K562 (cell line): Measurements from ENCODE around the gene GDF2. TPM values are rescaled to one million over a fixed set of nuclear protein-coding genes. Genes with fewer than 3 reads are reported as not detected.

ENCODE experiments used
- HIVEP1 ChIP-seq: fragments of 250-450 bp; sonication (Bioruptor Pico); IDR thresholded peaks from 2 replicates; pipeline ENCODE4 v1.4.0; 2020; ENCODE audit warnings: mild to moderate bottlenecking
- MYC ChIP-seq, 2 experiments: fragments of 250-450 bp in 1 of 2; sonication (Bioruptor Pico) in 1 of 2; IDR thresholded peaks; 2 replicates each; pipeline versions ENCODE4 v1.5.1 to v1.6.1; 2012 to 2021; ENCODE audit warnings: low read depth in 2 of 2, borderline replicate concordance in 1 of 2, improper control_type of control experiment in 1 of 2, low read length in 1 of 2, mild to moderate bottlenecking in 1 of 2, moderate library complexity in 1 of 2
- TBP ChIP-seq: optimal IDR thresholded peaks from 2 replicates; pipeline ENCODE3; 2011; ENCODE audit warnings: low read depth, low read length, improper control_type of control experiment
- polyA plus RNA-seq, 8 experiments: library from polyadenylated mRNA; depleted of rRNA in 4 of 8; stranded (reverse) in 5 of 8; unstranded in 3 of 8; fragments of >200 nt; fragmentation: Nextera tagmentation in 2 of 8; fragmentation: Illumina TruSeq in 1 of 8; extraction: Ambion mirVana in 2 of 8; extraction: Trizol in 1 of 8; gene quantifications; 2 replicates each; pipeline versions ENCODE4 v1.2.1 to v1.2.3, GENCODE V29; 2011 to 2014; ENCODE audit warnings: inconsistent platforms in 1 of 8, missing spikeins in 1 of 8
- total RNA-seq, 7 experiments: library from RNA; depleted of rRNA in 6 of 7; stranded (reverse); fragments of >200 nt in 6 of 7; fragmentation: Illumina TruSeq in 2 of 7; extraction: Trizol in 2 of 7; gene quantifications; 2 replicates each; pipeline versions ENCODE4 v1.2.1 to v1.2.3, GENCODE V29; 2011 to 2021; ENCODE audit warnings: low replicate concordance in 1 of 7
- TF ChIP-seq, protein P1 (sequence below), 2 experiments: fragments of 450-650 bp; formaldehyde crosslinking in 1 of 2; IDR thresholded peaks; 2 replicates each; pipeline versions ENCODE4 v1.4.0 to v1.6.1; 2014 to 2020; ENCODE audit warnings: mild to moderate bottlenecking in 2 of 2, borderline replicate concordance in 1 of 2, low read depth in 1 of 2
- TF ChIP-seq, protein P2 (sequence below): sonication (generic); formaldehyde crosslinking; IDR thresholded peaks from 2 replicates; pipeline ENCODE4 v1.8.1; 2023; ENCODE audit warnings: mild to moderate bottlenecking, missing genetic modification reagents
- TF ChIP-seq, protein P3 (sequence below), 2 experiments: IDR thresholded peaks; 2 replicates each; pipeline ENCODE4 v1.6.1; 2011; ENCODE audit warnings: borderline replicate concordance in 1 of 2, control low read depth in 1 of 2, low read depth in 1 of 2, low read length in 1 of 2, mild to moderate bottlenecking in 1 of 2, mixed read lengths in 1 of 2, moderate library complexity in 1 of 2; ENCODE audit not compliant: insufficient read depth in 1 of 2, insufficient read length in 1 of 2, poor library complexity in 1 of 2, severe bottlenecking in 1 of 2; ENCODE audit errors: extremely low read depth in 1 of 2
- TF ChIP-seq, protein P4 (sequence below): fragments of 250-450 bp; sonication (Bioruptor Pico); IDR thresholded peaks from 2 replicates; pipeline ENCODE4 v1.4.0; 2020

The GDF2 gene
- total and polyA plus RNA-seq, 9 of the 15 experiments (the other 6 are each of a cell fraction or from before 2014, with no cell fraction given): 0.08 to 0.58 (median 0.27) TPM; not detected in 2

DNA sequence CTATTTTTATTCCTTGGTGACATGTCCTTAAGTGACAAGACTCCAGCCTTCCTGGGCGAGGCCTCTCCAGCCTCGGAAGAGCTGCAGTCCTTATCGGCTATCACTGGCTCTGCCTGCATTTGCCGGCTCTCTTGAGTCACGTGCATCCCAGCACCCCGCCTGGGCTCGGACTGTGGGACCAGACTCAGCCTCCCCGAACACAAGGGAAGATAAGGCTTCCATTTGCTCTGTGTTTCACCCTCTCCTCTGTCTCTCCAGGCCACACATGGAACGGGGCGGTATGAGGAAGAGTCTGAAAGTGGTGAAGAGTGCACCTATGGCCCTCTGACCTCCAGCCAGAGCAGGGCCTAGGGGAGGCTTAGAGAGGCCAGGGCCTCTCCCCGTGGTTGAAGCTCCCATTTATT, 4.7 kb downstream of the GDF2 start (continued):
- TF ChIP-seq MYC (IDR thresholded peaks at IDR 0.05; ENCODE audit: low read depth, low read length): peak; percentile 65
- no peak for TF ChIP-seq MYC (CRISPR knock-in tag; IDR thresholded peaks at IDR 0.05; ENCODE audit: borderline replicate concordance, low read depth)
- TF ChIP-seq, protein P1, sequence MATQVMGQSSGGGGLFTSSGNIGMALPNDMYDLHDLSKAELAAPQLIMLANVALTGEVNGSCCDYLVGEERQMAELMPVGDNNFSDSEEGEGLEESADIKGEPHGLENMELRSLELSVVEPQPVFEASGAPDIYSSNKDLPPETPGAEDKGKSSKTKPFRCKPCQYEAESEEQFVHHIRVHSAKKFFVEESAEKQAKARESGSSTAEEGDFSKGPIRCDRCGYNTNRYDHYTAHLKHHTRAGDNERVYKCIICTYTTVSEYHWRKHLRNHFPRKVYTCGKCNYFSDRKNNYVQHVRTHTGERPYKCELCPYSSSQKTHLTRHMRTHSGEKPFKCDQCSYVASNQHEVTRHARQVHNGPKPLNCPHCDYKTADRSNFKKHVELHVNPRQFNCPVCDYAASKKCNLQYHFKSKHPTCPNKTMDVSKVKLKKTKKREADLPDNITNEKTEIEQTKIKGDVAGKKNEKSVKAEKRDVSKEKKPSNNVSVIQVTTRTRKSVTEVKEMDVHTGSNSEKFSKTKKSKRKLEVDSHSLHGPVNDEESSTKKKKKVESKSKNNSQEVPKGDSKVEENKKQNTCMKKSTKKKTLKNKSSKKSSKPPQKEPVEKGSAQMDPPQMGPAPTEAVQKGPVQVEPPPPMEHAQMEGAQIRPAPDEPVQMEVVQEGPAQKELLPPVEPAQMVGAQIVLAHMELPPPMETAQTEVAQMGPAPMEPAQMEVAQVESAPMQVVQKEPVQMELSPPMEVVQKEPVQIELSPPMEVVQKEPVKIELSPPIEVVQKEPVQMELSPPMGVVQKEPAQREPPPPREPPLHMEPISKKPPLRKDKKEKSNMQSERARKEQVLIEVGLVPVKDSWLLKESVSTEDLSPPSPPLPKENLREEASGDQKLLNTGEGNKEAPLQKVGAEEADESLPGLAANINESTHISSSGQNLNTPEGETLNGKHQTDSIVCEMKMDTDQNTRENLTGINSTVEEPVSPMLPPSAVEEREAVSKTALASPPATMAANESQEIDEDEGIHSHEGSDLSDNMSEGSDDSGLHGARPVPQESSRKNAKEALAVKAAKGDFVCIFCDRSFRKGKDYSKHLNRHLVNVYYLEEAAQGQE (IDR thresholded peaks at IDR 0.05; ENCODE audit: borderline replicate concordance): peak; percentile 76
- TF ChIP-seq, protein P1 (CRISPR knock-in tag; IDR thresholded peaks at IDR 0.05; ENCODE audit: low read depth): no peak
- TF ChIP-seq HIVEP1 (CRISPR knock-in tag): no peak
- peak; percentile 14 for TF ChIP-seq TBP
- TF ChIP-seq, protein P2, sequence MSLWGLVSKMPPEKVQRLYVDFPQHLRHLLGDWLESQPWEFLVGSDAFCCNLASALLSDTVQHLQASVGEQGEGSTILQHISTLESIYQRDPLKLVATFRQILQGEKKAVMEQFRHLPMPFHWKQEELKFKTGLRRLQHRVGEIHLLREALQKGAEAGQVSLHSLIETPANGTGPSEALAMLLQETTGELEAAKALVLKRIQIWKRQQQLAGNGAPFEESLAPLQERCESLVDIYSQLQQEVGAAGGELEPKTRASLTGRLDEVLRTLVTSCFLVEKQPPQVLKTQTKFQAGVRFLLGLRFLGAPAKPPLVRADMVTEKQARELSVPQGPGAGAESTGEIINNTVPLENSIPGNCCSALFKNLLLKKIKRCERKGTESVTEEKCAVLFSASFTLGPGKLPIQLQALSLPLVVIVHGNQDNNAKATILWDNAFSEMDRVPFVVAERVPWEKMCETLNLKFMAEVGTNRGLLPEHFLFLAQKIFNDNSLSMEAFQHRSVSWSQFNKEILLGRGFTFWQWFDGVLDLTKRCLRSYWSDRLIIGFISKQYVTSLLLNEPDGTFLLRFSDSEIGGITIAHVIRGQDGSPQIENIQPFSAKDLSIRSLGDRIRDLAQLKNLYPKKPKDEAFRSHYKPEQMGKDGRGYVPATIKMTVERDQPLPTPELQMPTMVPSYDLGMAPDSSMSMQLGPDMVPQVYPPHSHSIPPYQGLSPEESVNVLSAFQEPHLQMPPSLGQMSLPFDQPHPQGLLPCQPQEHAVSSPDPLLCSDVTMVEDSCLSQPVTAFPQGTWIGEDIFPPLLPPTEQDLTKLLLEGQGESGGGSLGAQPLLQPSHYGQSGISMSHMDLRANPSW (CRISPR knock-in tag): no peak
- TF ChIP-seq, protein P3, sequence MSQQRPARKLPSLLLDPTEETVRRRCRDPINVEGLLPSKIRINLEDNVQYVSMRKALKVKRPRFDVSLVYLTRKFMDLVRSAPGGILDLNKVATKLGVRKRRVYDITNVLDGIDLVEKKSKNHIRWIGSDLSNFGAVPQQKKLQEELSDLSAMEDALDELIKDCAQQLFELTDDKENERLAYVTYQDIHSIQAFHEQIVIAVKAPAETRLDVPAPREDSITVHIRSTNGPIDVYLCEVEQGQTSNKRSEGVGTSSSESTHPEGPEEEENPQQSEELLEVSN (IDR thresholded peaks at IDR 0.05; ENCODE audit: borderline replicate concordance in 1 of 2, extremely low read depth in 1 of 2, insufficient read depth in 1 of 2, insufficient read length in 1 of 2, low read depth in 1 of 2, low read length in 1 of 2, poor library complexity in 1 of 2, severe bottlenecking in 1 of 2): peak; percentile 75 to 77
- TF ChIP-seq, protein P4, sequence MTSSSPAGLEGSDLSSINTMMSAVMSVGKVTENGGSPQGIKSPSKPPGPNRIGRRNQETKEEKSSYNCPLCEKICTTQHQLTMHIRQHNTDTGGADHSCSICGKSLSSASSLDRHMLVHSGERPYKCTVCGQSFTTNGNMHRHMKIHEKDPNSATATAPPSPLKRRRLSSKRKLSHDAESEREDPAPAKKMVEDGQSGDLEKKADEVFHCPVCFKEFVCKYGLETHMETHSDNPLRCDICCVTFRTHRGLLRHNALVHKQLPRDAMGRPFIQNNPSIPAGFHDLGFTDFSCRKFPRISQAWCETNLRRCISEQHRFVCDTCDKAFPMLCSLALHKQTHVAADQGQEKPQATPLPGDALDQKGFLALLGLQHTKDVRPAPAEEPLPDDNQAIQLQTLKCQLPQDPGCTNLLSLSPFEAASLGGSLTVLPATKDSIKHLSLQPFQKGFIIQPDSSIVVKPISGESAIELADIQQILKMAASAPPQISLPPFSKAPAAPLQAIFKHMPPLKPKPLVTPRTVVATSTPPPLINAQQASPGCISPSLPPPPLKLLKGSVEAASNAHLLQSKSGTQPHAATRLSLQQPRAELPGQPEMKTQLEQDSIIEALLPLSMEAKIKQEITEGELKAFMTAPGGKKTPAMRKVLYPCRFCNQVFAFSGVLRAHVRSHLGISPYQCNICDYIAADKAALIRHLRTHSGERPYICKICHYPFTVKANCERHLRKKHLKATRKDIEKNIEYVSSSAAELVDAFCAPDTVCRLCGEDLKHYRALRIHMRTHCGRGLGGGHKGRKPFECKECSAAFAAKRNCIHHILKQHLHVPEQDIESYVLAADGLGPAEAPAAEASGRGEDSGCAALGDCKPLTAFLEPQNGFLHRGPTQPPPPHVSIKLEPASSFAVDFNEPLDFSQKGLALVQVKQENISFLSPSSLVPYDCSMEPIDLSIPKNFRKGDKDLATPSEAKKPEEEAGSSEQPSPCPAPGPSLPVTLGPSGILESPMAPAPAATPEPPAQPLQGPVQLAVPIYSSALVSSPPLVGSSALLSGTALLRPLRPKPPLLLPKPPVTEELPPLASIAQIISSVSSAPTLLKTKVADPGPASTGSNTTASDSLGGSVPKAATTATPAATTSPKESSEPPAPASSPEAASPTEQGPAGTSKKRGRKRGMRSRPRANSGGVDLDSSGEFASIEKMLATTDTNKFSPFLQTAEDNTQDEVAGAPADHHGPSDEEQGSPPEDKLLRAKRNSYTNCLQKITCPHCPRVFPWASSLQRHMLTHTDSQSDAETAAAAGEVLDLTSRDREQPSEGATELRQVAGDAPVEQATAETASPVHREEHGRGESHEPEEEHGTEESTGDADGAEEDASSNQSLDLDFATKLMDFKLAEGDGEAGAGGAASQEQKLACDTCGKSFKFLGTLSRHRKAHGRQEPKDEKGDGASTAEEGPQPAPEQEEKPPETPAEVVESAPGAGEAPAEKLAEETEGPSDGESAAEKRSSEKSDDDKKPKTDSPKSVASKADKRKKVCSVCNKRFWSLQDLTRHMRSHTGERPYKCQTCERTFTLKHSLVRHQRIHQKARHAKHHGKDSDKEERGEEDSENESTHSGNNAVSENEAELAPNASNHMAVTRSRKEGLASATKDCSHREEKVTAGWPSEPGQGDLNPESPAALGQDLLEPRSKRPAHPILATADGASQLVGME (CRISPR knock-in tag): 0 out of 2 replicates have a peak, but pooled peaks have one; percentile 69
